NCI-H1092 (cell line): ENCODE measurements around the gene ZNF594.
A peak's percentile ranks its signal among the peaks of the same experiment; 100 is the strongest.
"Not testable (repeated sequence)": the region's sequence is repeated elsewhere in the genome, so short reads cannot be mapped to it uniquely, and the experiment has no call there.

Experiments used
- DNase-seq: peaks from one replicate; lab custom pipeline; 2025; lab: John Stamatoyannopoulos, UW

The ZNF594 gene

GRCh38 chr17:5191541-5192417 is at the start of gene ZNF594:
ZNF594 (minus strand) TSS chr17:5191868; CDS start chr17:5184256, 7,612 bp downstream.
- DNase-seq: peak; percentile 87

- DNase-seq: not testable (repeated sequence)
These were observed 48.1 kb upstream of the ZNF594 start for GRCh38 chr17:5239769-5240168.

GRCh38 chr17:5238333-5238732 is 46.7 kb upstream of the ZNF594 start:
- DNase-seq: no peak

- peak; percentile 33 for DNase-seq
These were observed 45.9 kb upstream of the ZNF594 start for GRCh38 chr17:5237541-5238016.

- no peak for DNase-seq
These were observed 45.4 kb upstream of the ZNF594 start for GRCh38 chr17:5236938-5237540.

GRCh38 chr17:5234645-5235576 is 43.2 kb upstream of the ZNF594 start, which contains the start of gene SCIMP:
SCIMP (minus strand) TSS chr17:5234860; CDS start chr17:5234755, 105 bp downstream.
- no peak for DNase-seq

- not testable (repeated sequence) for DNase-seq
These were observed 41.8 kb upstream of the ZNF594 start for GRCh38 chr17:5233492-5233891.

- no peak for DNase-seq
These were observed 35.5 kb upstream of the ZNF594 start for GRCh38 chr17:5226940-5227878.

- DNase-seq: no peak
These were observed 34.2 kb upstream of the ZNF594 start for GRCh38 chr17:5225668-5226457.

- DNase-seq: not testable (repeated sequence)
These were observed 30.2 kb upstream of the ZNF594 start for GRCh38 chr17:5221912-5222311.

- no peak for DNase-seq
These were observed 28.4 kb upstream of the ZNF594 start for GRCh38 chr17:5220074-5220473.

GRCh38 chr17:5219536-5219935 is 27.9 kb upstream of the ZNF594 start:
- DNase-seq: no peak

GRCh38 chr17:5217562-5217961 is 25.9 kb upstream of the ZNF594 start:
- not testable (repeated sequence) for DNase-seq

GRCh38 chr17:5211458-5211857 is 19.8 kb upstream of the ZNF594 start:
- no peak for DNase-seq

- no peak for DNase-seq
These were observed 19.1 kb upstream of the ZNF594 start for GRCh38 chr17:5210614-5211252.

GRCh38 chr17:5210091-5210490 is 18.4 kb upstream of the ZNF594 start:
- no peak for DNase-seq

- no peak for DNase-seq
These were observed 17.7 kb upstream of the ZNF594 start for GRCh38 chr17:5209396-5209795.

- DNase-seq: no peak
These were observed 12.2 kb upstream of the ZNF594 start for GRCh38 chr17:5203908-5204294.

- no peak for DNase-seq
These were observed 11.7 kb upstream of the ZNF594 start for GRCh38 chr17:5203178-5203907.
